SHP77 treated with DMSO at 0.1 percent for 48 hours (cell line): Measurements from ENCODE around the gene PPM1J.

Experiments used
- DNase-seq: peaks from one replicate; lab custom pipeline; 2025; lab: John Stamatoyannopoulos, UW

PPM1J gene

DNA sequence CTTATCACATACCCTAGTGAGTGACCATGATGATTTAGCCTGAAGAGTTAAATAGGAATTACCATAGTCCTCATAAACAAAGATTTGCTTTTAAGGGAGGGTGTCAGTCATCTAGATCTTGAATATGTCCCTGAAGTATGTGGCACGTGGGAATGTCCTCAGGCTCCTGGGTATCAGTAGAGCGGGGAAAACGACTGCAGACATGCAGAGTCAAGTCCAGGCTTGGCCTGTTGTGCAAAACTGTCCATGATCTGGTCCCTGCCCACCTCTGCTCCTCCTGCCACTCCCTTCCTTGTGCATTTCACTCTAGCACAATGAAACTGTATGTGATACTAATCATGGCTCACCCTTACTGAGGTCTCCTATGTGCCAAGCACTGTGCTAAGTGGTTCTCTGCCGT, 27.8 kb downstream of the PPM1J start:
- DNase-seq, result no peak

DNA sequence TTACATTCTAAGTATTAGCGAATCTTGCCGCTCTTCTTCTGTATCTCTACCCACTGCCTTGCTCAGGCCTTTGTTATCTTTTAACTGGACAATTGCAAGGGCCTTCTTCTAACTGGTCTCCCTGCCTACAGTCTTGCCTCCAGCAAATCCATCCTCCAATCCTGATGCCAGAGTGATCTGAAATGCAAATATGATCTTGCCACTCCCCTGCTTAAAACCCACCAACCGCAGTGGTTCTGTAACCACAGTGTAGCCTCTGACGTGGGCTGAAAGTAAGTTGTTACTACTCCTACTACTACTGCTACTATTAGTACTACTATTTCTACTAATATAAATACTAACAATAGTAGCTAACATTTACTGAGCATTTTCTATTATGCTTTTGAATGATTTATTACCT, 28.3 kb downstream of the PPM1J start:
- no peak for DNase-seq

DNA sequence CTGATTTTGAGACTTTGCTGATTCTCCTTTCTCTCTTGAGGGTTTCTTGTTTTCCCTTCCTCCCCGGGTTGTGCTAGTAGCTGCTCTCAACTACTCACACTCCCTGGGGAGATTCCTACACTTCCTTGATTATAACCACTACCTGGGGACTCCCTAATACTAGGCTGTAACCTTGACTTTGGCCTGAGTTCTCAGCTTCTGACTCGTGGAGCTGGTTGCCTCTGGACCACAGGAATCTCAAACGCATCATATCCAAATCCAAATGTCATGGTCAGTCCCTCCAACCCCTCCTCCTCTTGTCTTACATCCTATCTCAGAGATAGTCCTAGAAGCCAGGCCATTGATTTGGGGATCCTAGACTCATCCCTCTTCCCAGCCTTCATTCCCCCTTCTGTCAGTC, 28.7 kb downstream of the PPM1J start:
- DNase-seq, result no peak

DNA sequence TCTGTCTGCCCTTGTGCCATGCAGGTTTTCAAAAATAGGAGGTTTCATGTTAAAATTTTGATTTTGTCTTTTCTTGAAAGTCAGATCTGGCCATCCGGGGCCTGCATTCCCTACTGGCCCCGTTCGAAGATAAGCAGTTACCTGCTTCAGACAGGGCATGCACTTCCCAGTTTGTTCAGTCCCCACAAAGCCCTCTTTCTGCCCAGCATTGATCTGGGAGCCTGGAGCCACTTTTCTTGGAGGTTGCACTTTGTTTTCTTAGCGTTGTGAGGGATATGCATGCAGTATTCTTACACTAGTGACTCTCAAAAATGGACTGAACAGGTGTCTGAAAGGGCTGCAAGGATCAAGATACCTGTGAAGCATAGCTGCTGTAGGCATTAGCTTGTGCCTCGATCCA, 29.2 kb downstream of the PPM1J start:
- DNase-seq, result no peak

DNA sequence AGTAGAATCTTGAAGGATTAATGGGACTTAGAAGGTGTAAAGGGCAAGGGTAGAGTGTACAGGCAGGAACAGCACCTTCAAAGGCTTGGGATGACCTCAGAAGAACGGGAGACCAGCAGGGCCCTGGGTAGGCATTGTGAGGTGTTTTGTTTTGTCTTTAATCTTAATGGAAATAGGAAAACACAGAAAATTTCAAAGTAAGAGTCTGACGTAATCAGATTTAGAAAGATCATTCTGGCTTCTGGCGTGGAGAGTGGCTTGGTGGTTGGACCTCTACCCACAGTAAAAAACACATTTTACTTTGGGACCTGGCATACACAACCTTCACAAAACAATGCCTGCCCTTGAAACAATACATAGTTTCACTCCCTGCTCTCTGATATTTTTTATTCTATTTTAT, 36.5 kb downstream of the PPM1J start:
- DNase-seq, result no peak

DNA sequence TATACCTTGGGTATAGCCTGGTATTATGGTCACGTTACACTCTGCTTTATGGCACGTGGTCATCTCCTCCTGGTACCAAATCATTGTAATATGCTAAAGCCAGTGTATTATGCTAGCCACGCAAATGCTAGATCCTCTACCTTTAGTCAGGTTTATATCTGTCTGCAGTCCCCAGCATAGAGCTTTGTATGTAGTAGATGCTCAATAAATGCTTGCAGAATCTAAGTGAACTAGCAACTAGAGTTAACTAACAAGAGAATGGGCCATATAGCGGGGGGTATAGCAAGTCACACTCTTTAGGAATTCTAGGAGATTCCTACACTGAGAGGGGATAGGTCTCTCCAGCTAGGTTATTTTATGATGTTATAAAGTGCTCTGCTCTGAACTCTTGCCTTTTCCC, 37.6 kb downstream of the PPM1J start:
- no peak for DNase-seq

DNA sequence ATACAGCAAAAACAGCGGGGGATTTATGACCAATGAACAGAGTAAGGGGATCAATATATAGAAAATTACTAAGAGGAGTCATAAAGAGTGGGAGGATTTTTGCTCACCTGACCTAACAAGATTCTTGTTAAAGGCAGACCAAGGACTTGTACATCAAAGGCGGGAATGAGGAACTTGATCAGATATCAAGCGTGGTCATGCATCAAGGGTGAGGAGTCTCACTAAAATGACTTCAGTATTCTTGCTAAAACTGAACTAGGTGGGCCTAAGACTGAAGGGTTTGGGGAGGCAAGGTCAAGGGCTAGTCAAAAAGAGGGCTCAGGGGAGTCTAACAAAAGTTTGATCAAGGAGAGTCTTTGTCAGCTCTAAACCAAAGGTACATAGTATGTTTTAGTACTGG, 38.6 kb downstream of the PPM1J start:
- no peak for DNase-seq

DNA sequence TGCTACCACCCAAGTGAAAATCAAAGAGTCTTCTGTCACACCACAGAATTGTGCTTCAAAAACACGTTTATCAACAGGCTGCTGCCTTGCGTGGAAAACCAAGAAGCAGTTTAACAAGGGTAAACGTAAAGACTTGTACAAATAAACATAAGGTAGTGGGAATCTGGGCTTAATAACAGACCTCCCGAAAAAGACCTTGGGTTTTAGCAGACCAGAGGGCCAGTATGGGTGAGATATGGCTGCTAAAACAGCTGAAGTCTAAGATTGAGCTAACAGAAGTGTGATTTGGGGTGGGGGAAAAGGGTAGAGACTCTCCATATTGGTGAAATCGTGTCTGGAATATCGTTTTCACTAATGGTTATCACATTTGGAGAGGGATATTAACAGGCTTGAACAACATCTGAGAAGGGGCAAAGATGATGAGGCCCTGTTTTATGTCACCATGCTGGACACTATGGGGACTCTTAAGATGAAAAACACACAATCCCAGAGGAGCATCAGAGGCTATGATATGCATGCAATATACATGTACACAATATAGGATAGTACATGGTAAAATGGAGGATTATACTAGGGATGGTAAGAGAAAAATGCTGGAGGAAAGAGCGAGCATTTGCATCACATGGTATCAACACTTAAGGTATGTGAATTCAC, 39.3 kb downstream of the PPM1J start:
- no peak for DNase-seq

DNA sequence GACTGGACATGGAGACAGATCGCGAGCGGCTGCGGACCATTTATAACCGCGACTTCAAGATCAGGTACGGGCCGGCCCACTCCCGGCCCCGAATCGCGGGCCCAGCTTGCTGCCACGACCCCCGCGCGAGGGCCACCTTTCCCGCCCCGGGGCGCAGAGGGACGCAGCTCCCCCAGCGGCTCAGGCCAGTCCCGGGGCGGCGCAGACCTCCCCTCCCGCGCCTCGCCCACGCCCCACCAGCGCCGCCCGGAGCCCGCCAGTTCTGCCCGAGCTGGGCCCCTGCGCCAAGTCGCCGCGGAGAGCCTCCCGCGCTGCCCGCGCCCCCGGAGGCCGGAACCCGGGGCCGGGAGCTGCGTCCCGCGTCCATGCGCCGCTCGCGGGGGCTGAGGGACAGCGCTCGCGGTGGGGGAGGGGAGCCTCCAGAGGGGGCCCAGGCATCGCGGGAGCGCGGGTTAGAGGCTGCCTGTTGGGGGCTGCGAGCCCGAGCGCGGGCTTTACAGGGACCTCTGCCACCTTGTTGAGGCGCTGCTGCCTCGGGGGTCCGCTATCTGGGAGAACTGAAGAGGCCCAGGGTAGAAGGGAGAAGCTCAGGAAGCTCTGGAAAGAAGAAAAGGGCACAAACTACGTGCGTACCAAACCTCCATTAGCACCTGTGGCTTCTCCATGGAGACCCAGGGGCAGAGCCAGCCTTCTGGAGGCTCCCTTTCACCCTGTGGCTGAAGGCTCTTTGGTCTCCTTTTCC, 40.0 kb downstream of the PPM1J start:
- DNase-seq, result no peak

DNA sequence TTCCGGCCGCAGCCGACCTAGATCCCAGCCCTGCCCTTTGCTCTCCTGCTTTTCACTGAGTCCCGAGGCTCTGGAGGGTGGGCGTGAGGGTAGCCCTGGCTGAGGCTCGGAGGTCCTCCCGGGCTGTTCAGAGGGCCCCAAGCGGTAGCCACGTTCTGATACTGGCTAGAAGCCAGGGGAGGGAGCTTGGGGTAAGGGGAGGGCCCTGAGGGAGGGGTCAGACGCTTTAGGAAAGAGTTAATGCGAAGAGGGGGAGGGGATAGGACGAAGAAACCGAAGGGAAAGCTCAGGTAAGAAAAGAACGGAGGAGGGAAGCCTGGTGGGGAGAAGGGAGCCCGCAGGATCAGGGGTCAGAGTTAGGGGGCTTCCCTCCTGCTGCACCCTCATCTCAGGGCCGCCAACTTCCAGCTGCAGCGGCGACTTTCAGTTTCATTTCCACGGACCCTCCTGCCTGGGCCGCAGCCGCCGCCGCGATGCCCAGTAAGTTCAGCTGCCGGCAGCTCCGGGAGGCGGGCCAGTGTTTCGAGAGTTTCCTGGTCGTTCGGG, 40.6 kb downstream of the PPM1J start, which contains the start of gene MOV10:
TSS of gene MOV10 (plus strand) at position 220 of the 546 bp plus-strand sequence. CDS start at position 474, 254 bp downstream.
- peak; percentile 57 for DNase-seq

DNA sequence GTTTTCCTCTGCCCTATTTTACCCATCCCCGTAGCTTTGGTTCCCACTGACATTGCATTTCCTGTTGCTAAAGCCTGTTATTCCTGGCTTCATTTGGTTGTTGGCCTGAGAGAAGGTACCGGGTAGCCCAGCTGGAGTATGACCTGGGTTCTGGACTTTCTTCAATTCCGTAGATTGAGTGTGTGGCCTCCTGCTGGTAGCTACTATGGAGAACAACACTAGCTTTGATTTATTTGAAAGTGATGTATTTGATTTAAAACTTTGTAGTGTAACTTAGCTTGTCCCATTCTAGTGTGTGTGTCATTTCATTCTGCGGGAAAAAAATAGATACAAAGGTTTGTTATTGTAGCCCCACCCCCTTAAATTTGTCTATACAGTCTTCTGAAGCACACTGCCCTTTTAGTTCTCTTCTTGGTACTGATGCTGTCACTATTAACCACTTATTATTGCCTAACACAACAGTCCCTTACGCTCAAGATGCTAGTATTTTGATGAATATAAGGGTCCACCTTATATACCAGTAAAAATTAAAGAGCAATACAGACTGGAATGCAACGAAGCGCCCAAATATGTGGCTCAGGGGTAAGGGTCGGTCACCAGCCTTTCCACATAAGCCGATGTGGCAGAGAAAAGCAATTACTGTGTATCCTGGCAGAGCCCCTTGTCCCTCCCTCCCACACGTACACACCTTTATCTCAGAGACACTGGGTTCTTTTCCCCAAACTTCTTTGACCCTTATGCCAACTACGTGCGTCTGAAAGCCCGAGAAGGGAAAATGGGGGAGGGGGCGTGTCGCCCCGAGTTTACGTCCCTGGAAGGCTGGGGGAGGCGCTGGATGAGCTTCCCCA, 41.3 kb downstream of the PPM1J start:
- DNase-seq, result no peak

DNA sequence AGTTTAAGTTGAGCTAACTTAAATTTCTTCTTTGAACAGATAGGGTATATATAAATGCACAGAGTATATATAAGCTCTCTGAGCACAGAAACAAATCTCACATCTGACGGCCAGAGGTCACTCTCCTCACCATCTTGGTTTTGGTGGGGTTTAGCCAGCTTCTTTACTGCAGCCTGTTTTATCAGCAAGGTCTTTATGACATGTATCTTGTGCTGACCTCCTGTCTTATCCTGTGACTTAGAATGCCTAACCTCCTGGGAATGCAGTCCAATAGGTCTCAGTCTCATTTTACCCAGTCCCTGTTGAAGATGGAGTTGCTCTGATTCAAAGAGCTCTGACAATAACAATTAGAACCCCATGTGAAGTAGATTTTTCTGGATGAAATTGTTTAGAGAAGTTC, 42.3 kb downstream of the PPM1J start:
- DNase-seq, result no peak

DNA sequence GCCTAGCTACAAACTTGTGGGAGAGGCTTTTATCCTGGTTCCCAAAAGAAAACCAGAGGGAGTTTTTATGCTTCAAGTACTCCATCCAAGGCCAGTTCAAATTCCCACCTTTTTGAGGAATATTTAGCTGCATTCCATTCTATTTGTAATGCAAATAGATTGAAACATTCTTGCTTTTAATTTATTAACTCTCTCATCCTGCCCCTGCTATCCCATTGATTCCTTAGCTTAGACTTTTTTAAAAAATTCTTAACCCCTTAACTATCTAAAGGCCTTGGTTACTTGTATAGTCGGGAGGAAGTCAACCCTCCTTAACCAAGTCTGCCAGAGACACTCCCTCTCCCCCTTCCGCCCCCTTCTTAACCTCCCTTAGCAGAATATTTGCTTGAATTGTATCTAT, 43.1 kb downstream of the PPM1J start:
- DNase-seq, result no peak

DNA sequence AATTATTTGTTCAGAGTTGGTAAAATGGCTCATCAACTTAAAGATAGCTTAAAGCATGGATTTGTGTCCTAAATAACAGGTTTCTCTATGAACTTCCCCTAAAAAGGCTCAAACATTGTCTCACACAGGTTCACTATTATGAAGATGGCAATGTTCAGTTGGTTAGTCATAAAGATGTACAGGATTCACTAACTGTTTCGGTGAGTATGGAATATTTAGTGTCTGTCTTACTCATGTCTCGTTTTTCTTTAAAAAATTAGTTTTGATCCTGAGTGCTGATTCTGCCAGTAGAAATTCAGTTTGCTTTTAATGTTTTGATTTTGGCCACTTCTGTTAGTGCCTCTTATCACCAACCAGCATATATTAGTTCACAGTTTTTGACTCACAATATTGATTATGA, 48.2 kb downstream of the PPM1J start:
- no peak for DNase-seq

DNA sequence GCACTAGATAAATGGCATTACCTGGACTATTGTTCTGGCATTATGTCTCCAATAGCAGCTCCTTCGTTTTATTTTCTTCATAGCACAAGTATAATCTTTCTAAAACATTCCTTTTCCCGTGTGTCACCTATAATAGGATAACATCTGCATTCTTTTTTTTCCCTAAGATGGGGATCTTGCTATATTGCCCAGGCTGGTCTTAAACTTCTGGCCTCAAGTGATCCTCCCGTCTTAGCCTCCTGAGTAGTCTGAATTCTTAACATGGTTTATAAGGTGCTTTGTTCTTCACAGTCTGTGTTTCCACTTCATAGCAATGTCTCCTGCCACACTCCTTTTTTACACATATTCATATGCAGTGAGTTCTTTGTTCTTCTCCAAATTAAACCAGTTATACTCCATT, 49.3 kb downstream of the PPM1J start:
- DNase-seq, result no peak
